IPS-20b (cell line): ENCODE results near the gene UNC13A.
A peak's percentile ranks its signal among the peaks of the same experiment; 100 is the strongest.

Source experiments
- H3K27ac ChIP-seq: one replicate; pipeline ENCODE4 v1.5.1; 2013; ENCODE audit warnings: low read length
- H3K27me3 ChIP-seq: 2 replicates; pipeline ENCODE4 v1.6.1; 2013; ENCODE audit warnings: mild to moderate bottlenecking, low read length, inconsistent platforms; ENCODE audit not compliant: insufficient read depth
- H3K36me3 ChIP-seq: 2 replicates; pipeline ENCODE4 v1.6.1; 2013; ENCODE audit warnings: low read depth, mild to moderate bottlenecking, inconsistent platforms, low read length, moderate library complexity; ENCODE audit not compliant: insufficient read depth
- H3K4me1 ChIP-seq: 2 replicates; pipeline ENCODE4 v1.6.1; 2013; ENCODE audit warnings: mild to moderate bottlenecking, control low read depth, inconsistent platforms, low read length, moderate library complexity; ENCODE audit not compliant: insufficient read depth
- H3K4me3 ChIP-seq: 2 replicates; pipeline ENCODE4 v1.5.1; 2013; ENCODE audit warnings: mild to moderate bottlenecking, low read length, inconsistent platforms
- H3K9ac ChIP-seq: 2 replicates; pipeline ENCODE4 v1.6.1; 2013; ENCODE audit warnings: low read depth, mild to moderate bottlenecking, inconsistent platforms, low read length, moderate library complexity
- H3K9me3 ChIP-seq: 2 replicates; pipeline ENCODE4 v1.6.1; 2013; ENCODE audit warnings: mild to moderate bottlenecking, low read depth, low read length, inconsistent platforms; ENCODE audit not compliant: insufficient read depth

UNC13A gene

GRCh38 chr19:17680230-17680722, 7.9 kb downstream of the UNC13A start:
- Histone ChIP-seq H3K36me3 (no peaks in the 10 kb centered on the region), H3K4me1 (peaks cover 6% of the 10 kb centered on the region; the same call in 1 of the 2 replicates), H3K9me3 (no peaks in the 10 kb centered on the region), H3K27ac (no peak overlapping the region), H3K4me3 (peak overlapping the region; percentile 58; the same call in 1 of the 2 replicates), H3K27me3 (peaks cover 12% of the 10 kb centered on the region), H3K9ac (peak overlapping the region; percentile 45; the same call in 1 of the 2 replicates)

GRCh38 chr19:17679526-17680229, 8.5 kb downstream of the UNC13A start:
- H3K27me3 ChIP-seq, result peaks cover 12% of the 10 kb centered on the region
- H3K36me3 ChIP-seq, result 0 out of 2 replicates have a peak, but pooled peaks cover under 1% of the 10 kb centered on the region
- H3K9me3 ChIP-seq, result no peaks in the 10 kb centered on the region
- peak overlapping the region; percentile 58; the same call in 1 of the 2 replicates for H3K4me3 ChIP-seq
- H3K27ac ChIP-seq, result no peak overlapping the region
- peaks cover 6% of the 10 kb centered on the region; the same call in 1 of the 2 replicates for H3K4me1 ChIP-seq
- H3K9ac ChIP-seq, result peak overlapping the region; percentile 45; the same call in 1 of the 2 replicates

- H3K4me3 ChIP-seq, result no peak overlapping the region
- no peak overlapping the region for H3K9ac ChIP-seq
- no peak overlapping the region for H3K27ac ChIP-seq
- peaks cover 6% of the 10 kb centered on the region; the same call in 1 of the 2 replicates for H3K4me1 ChIP-seq
- peaks cover 12% of the 10 kb centered on the region for H3K27me3 ChIP-seq
- no peaks in the 10 kb centered on the region for H3K9me3 ChIP-seq
- 0 out of 2 replicates have a peak, but pooled peaks cover 5% of the 10 kb centered on the region for H3K36me3 ChIP-seq
Observed at GRCh38 chr19:17678836-17679235, 9.3 kb downstream of the UNC13A start.

DNA sequence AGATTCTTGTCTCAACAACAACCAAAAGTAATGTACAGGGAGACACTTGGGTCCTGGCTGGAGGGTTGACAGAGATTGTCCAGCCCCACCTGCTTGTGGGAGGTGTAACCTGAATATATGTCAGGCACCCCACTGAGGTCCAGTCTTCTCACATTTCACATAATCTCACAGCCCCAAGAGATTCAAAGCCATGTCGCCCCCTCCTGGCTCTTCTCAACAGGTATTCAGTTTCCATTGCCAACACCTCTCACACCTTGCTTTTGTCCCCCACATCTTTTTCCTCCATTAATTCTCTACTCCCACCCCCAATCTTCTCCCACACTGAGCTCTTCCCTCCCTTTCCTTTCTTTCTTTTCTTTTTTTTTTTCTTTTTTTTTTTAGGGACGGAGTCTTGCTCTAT, 11.2 kb downstream of the UNC13A start:
- no peaks in the 10 kb centered on the region; the same call in 1 of the 2 replicates for H3K9me3 ChIP-seq
- H3K4me3 ChIP-seq, result no peak overlapping the region
- peaks cover 12% of the 10 kb centered on the region for H3K27me3 ChIP-seq
- peaks cover 12% of the 10 kb centered on the region; the same call in 1 of the 2 replicates for H3K36me3 ChIP-seq
- H3K4me1 ChIP-seq, result peaks cover 6% of the 10 kb centered on the region; the same call in 1 of the 2 replicates
- H3K9ac ChIP-seq, result no peak overlapping the region
- H3K27ac ChIP-seq, result no peak overlapping the region

- peaks cover 13% of the 10 kb centered on the region; the same call in 1 of the 2 replicates for H3K36me3 ChIP-seq
- peaks cover 11% of the 10 kb centered on the region for H3K27me3 ChIP-seq
- peaks cover 6% of the 10 kb centered on the region; the same call in 1 of the 2 replicates for H3K4me1 ChIP-seq
- no peak overlapping the region for H3K4me3 ChIP-seq
- no peak overlapping the region for H3K9ac ChIP-seq
- no peak overlapping the region for H3K27ac ChIP-seq
- no peaks in the 10 kb centered on the region; the same call in 1 of the 2 replicates for H3K9me3 ChIP-seq
Observed at GRCh38 chr19:17676295-17676694, 11.9 kb downstream of the UNC13A start.

GRCh38 chr19:17673937-17674799, 14.0 kb downstream of the UNC13A start:
- Histone ChIP-seq H3K9me3 (no peaks in the 10 kb centered on the region; the same call in 1 of the 2 replicates), H3K4me1 (no peaks in the 10 kb centered on the region), H3K27ac (no peak overlapping the region), H3K36me3 (peaks cover 17% of the 10 kb centered on the region; the same call in 1 of the 2 replicates), H3K4me3 (no peak overlapping the region), H3K27me3 (no peaks in the 10 kb centered on the region), H3K9ac (no peak overlapping the region)

DNA sequence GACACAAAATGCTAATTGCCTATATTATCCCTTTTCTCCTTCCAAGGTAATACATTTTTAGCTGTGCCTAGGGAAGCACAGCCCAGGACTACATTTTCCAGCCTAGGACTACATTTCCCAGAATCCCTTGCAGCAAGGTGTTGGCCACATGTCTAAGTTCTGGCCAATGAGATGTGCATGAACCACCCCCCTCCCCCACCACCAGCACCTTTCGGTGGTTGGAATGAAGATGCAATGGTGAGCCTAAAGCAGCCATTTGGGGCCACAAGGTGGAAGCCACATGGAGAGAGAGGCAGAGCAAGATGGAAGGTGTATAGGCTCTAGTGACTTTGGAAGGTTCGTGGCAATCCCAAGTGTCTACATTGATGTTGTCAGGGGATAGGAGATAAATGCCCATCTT, 16.2 kb downstream of the UNC13A start:
- H3K27ac ChIP-seq, result no peak overlapping the region
- no peaks in the 10 kb centered on the region; the same call in 1 of the 2 replicates for H3K9me3 ChIP-seq
- peaks cover 29% of the 10 kb centered on the region; the same call in 1 of the 2 replicates for H3K36me3 ChIP-seq
- H3K4me3 ChIP-seq, result no peak overlapping the region
- no peaks in the 10 kb centered on the region for H3K4me1 ChIP-seq
- no peaks in the 10 kb centered on the region for H3K27me3 ChIP-seq
- no peak overlapping the region for H3K9ac ChIP-seq

GRCh38 chr19:17669419-17669818, 18.7 kb downstream of the UNC13A start:
- Histone ChIP-seq H3K4me3 (no peak overlapping the region), H3K27ac (no peak overlapping the region), H3K27me3 (no peaks in the 10 kb centered on the region), H3K9ac (no peak overlapping the region), H3K9me3 (no peaks in the 10 kb centered on the region; the same call in 1 of the 2 replicates), H3K4me1 (no peaks in the 10 kb centered on the region), H3K36me3 (peaks cover 47% of the 10 kb centered on the region)

- Histone ChIP-seq H3K9ac (no peak overlapping the region), H3K9me3 (no peaks in the 10 kb centered on the region), H3K27ac (no peak overlapping the region), H3K4me1 (no peaks in the 10 kb centered on the region), H3K36me3 (peaks cover 36% of the 10 kb centered on the region), H3K27me3 (no peaks in the 10 kb centered on the region), H3K4me3 (no peak overlapping the region)
Observed at GRCh38 chr19:17665058-17665457, 23.1 kb downstream of the UNC13A start.

DNA sequence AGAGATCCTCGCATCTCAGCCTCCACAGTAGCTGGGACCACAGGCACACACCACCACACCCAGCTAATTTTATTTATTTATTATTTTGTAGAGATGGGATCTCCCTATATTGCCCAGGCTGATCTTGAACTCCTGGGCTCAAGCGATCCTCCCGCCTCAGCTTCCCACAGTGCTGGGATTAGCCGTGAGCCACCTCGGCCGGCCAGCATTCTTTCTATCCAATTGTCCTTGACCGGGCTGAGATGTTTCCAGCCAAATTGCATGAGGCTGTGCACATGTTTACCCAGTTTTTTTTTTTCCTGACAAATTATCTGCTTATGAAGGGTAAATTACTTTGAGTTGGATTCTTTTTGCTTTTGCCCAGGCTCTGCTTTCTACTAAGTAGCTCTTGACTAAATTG, 28.2 kb downstream of the UNC13A start:
- Histone ChIP-seq H3K9me3 (no peaks in the 10 kb centered on the region), H3K4me1 (no peaks in the 10 kb centered on the region), H3K27ac (no peak overlapping the region), H3K27me3 (no peaks in the 10 kb centered on the region), H3K36me3 (peaks cover 38% of the 10 kb centered on the region; the same call in 1 of the 2 replicates), H3K9ac (no peak overlapping the region), H3K4me3 (no peak overlapping the region)

GRCh38 chr19:17658666-17659065, 29.5 kb downstream of the UNC13A start:
- no peaks in the 10 kb centered on the region for H3K9me3 ChIP-seq
- peaks cover 44% of the 10 kb centered on the region for H3K36me3 ChIP-seq
- H3K4me3 ChIP-seq, result no peak overlapping the region
- H3K27me3 ChIP-seq, result no peaks in the 10 kb centered on the region
- no peak overlapping the region for H3K9ac ChIP-seq
- no peak overlapping the region for H3K27ac ChIP-seq
- no peaks in the 10 kb centered on the region for H3K4me1 ChIP-seq
